KBM-7 (cell line): ENCODE measurements around the gene NSD2.
"Not testable (repeated sequence)": the region's sequence is repeated elsewhere in the genome, so short reads cannot be mapped to it uniquely, and the experiment has no call there.

Experiments used
- DNase-seq: peaks from one replicate; pipeline ENCODE4 v3.0.0-alpha.2; 2015
- in situ Hi-C: fragments of 300-500 bp; cut with MboI; formaldehyde crosslinking; loops from 2 replicates; pipeline ENCODE4 v1.14.3; 2020; ENCODE audit warnings: low sequenced_read_pairs, low pct_unique_long_range_greater_than_20kb, mixed read lengths

Gene NSD2

DNA sequence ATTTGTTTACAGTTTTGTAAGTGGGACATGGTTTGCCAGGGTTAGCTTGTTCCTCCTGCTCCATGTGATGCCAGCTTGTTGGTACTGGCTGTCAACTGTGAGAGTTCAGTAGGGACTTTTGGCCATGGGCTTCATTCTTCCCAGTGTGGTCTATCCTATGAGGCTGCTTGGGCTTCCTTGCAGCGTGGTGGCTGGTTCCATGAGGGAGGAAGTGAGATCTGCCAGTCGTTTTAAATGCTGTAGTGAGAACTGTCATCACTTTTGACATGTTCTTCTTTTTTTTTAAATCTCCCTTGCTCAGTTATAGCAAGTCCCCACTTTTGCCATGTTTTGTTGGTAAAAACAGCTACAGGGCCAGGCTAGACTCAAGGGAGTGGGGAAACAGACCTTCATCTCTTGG, 15.9 kb downstream of the NSD2 start:
- in situ Hi-C loops = no loop called here
- DNase-seq = peak; percentile 51

DNA sequence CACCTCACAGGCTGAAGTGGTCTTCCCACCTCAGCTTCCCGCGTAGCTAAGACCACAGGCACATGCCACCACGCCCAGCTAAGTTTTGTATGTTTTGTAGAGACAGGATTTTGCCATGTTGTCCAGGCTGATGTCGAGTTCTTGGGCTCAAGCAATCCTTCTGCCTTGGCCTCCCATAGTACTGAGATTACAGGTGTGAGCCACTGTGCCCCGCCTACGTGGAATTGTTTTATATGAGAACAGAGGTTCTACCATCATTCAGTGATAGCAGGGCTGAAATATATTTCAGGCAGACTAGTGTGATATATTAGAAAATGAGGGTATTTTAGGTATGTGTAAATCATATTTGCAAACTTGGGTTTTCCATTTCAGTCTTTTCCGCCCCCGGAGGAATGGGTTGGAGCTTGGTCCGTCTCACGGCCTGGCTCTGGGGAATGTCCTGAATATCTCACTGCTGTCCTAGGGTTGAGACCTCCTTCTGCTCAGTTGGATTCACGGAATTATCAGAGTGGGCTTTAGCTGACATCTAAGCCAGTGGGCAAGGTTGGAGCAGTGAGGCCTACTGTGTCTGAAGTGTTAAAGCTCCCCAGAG, 19.9 kb downstream of the NSD2 start:
- in situ Hi-C loops = no loop called here
- DNase-seq = no peak

DNA sequence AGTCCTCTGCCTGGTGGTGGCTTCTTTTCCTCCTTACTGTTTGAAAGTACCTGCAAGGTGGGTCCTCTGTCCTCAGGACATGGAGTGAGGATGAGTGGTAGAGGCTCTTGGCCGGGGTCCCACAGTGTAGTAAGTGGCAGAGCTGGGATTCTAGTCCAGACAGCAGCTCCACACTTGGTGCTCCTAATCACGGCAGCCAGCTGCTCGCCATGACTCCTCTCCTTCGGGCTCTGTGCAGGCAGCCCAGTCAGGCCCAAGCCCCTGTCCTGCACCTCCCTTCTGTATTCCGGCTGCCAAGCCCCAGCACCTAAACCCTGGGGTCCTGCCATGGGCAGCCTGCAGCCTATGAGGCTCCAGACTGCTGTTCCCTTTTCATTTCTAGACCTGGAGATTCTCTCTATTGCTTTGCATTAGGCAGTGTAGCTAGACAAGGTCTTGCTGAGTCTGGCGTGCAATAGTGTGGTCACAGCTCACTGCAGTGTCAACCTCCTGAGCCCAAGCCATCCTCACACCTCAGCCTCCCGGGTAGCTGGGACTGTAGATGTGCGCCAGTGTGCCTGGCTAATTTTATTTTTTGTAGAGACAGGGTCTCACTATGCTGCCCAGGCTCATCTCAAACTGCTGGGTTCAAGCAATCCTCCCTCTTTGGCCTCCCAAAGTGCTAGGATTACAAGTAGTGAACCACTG, 24.9 kb downstream of the NSD2 start:
- no peak for DNase-seq
- in situ Hi-C loops = no loop called here

DNA sequence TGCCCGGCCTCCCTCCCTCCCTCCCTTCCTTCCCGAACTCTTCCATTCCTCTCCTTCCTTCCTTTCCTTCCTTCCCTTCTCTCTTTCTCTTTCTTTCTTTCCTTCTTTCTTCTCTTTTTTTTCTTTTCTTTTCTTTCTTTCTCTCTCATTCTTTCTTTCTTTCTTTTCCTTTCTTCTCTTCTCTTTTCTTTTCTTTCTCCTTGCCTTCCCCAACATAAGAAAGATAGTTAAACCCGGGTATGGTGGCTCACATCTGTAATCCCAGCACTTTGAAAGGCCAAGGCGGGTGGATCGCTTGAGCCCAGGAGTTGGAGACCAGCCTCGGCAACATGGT, 25.4 kb downstream of the NSD2 start:
- in situ Hi-C loops = no loop called here
- DNase-seq = no peak

DNA sequence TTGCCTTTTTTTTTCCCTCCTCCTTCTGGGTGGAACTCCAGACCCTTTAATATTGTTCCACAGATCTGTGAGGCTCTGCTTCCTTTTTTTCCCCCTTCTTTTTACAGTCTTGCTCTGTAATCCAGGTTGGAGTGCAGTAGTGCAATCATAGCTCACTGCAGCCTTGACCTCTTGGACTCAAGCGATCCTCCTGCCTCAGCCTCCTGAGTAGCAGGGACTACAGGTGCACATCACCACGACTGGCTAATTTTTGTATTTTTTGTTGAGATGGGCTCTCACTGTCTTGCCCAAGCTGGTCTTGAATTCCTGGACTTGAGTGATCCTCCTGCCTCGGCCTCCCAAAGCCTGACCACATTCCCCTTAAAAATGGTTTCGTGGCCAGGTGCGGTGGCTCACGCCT, 26.8 kb downstream of the NSD2 start:
- no peak for DNase-seq
- in situ Hi-C loops = no loop called here

DNA sequence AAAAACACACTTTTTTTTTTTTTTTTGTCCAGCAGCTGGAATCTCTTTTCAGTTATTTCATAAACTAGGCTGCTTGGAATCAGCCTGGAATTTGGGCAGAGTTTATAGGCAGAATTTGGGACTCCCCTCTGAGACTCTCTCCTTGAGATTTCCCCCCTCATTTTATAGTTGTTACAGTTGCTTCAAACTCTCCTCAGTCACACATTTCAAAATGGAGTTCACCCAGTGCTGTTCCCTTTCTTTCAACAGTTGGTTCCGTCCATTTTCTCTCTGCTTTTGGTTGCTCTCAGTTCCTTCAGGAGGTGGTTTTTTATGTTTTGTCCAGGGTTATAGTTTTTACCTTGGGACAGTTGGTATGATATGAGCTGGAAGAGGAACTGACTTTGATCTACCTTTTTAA, 27.5 kb downstream of the NSD2 start:
- in situ Hi-C loops = no loop called here

DNA sequence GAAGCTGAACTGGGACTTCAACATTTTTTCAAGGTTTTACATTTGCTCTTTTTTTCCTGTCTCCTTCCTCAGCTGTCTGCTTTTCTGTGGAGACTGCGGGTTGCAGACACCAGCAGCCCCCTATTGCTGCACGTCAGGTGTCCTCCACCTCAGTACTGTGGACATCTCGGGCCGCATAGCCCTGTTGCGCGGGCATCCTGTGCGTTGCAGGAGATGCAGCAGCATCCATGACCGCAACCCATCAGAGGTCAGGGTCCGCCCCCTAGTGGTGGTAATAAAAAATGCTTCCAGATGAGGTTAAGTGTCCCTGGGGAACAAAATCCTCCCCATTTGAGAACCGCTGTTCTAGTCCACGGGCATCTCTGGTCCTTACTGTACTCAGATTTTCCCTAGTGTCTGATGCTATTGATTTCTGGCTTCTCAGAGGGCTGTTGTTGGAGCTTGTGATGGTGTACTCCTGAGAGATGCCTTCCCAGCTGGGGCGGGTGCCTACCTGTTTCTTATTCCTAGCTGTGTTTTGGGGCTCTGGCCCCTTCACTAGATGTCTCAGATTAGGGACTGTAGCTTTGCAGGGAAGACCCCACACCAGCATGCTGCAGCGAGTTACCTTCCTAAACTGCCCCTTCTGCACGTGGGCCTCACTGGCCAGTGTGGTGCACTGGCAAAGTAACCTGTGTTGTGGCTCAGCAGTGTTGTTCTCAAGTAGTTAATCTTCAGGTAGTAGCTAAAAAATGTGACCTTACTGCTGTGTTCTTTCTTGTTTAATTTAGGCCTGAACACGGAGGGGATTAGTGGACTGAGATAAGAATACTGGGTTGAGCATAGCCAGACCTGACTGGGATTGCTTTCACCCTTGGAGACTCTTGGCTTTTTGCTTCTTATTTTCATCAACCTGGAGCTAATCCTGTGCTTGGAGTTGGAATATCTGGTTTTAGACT, 28.2 kb downstream of the NSD2 start:
- peak; percentile 73 for DNase-seq
- in situ Hi-C loops = no loop called here

More for the DNA sequence above, 27.5 kb downstream of the NSD2 start:
- no peak for DNase-seq

DNA sequence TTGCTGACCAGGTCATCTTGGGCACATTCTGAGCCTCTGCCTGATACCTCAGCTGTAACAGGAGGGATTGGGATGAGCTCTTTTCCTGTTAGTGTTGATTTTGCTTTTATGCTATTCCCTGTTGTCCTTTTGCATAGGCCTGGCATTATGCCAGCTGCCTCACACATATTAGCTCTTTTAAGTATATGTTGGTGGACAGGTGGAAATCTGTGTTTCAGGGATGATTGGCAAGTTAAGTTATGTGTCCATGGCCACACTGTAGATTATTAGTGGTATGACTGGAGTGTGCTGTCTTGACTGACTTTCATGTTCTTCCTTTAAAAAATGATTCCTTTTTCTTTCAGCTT, 28.9 kb downstream of the NSD2 start:
- in situ Hi-C loops = no loop called here
- no peak for DNase-seq

DNA sequence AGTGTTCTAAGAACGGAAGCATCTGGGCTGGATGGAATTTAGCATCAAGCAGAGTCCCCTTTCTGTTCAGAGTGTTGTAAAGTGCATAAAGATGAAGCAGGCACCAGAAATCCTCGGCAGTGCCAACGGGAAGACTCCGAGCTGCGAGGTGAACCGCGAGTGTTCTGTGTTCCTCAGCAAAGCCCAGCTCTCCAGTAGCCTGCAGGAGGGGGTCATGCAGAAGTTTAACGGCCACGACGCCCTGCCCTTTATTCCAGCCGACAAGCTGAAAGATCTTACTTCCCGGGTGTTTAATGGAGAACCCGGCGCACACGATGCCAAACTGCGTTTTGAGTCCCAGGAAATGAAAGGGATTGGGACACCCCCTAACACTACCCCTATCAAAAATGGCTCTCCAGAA, 29.4 kb downstream of the NSD2 start:
- DNase-seq = no peak
- in situ Hi-C loops = no loop called here

DNA sequence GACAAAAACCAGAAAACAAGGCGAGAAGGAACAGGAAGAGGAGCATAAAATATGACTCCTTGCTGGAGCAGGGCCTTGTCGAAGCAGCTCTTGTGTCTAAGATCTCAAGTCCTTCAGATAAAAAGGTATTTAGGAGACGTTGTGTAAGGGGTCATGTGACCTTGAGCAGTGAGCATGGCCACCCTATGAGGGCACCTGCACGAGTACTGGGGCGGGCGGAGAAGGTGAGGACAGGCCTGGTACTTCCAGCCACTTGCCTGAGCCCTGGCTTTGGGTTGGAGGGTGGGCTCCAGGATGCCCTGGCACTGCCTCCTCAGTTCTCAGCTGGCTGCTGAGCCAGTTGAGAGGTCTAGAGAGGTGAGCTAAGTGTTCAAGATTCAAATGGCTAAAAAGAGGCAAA, 29.9 kb downstream of the NSD2 start:
- in situ Hi-C loops = no loop called here

DNA sequence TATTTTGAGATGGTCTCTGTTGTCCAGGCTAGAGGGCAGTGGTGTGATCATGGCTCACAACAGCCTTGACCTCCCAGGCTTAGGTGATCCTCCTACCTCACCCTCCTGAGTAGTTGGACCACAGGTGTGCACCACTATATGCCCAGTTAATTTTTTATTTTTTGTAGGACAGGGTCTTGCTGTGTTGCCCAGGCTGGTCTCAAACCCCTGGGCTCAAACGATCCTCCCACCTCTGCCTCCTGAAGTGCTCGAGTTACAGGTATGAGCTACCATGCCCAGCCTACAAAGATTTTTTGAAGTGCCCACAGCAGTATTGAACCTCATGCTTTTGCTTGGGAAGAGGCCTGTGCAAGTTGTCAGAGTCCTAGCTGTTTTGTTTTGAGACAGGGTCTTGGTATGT, 31.1 kb downstream of the NSD2 start:
- DNase-seq = no peak
- in situ Hi-C loops = no loop called here

More for the DNA sequence above, 29.9 kb downstream of the NSD2 start:
- no peak for DNase-seq

DNA sequence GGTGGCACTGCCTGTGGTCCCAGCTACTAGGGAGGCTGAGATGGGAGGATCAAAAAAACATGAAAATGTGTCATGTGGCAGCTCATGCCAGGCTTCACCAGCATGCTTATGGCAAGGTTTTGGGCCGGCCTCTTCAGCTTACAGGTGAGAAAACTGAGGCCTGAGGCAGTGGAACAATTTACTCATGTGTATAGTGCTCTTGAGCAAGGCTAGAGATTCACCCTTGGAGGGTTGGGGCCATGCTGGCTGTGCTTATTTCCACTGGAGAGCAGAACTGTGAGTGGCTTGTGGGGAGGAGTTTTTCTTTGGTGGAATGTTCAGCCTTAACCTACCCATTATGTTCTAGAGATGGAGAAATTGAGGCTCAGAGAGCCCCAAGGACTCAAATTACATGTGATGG, 31.8 kb downstream of the NSD2 start:
- DNase-seq = no peak
- in situ Hi-C loops = no loop called here

DNA sequence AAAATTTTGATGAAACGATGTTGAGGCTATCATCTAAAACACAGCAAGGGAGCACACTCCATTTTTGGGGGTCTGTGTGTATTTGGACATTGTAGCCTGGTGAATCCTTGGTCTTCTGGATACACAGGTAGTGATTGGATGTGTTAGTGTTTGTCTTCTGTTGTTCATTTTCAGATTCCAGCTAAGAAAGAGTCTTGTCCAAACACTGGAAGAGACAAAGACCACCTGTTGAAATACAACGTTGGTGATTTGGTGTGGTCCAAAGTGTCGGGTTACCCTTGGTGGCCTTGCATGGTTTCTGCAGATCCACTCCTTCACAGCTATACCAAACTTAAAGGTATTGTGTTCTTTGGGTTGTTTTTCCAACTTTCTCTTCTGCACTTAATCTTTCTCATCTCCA, 32.8 kb downstream of the NSD2 start:
- in situ Hi-C loops = no loop called here
- no peak for DNase-seq

DNA sequence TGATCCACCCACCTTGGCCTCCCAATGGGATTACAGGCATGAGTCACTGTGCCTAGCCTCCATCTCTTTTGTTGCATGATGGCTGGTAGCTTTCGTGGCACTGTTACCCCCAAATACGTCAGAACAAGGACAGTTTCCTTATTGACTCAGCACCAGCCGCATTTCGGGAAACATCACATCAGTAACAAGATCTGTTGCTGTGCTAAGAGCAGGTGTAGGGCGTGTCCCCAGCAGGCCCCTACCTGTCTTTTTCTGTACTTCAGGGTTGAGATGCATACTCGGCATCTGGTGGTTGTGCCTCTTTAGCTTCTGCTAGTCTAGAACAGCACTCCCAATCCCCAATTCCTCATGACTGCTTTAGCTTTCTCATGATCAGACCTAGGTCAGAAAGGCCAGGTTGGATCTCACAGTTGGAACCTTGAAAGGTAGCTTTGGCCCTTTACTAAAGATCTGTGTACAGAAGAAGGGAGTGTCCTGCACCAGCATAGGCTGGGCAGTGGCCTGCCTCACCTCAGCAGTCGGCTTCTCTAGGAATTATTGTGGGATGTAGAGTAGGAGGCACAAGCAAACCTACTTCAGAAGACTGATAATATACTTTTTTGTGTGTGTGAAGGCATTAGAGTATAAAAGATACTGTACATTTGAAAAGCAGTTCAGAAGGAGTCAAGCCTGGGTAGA, 36.8 kb downstream of the NSD2 start:
- in situ Hi-C loops = no loop called here
- DNase-seq = no peak

DNA sequence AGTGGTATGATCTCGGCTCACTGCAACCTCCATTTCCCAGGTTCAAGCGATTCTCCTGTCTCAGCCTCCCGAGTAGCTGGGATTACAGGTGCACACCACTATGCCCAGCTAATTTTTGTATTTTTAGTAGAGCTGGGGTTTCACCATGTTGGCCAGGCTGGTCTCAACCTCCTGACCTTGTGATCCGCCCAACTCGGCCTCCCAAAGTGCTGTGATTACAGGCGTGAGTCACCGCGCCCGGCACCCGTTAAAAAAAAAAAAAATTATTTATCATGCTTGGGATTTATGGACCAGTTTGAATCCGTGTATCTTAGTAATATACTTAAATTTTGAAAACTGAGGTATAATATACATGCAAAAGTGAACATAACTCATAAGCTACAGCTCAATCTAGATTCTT, 38.5 kb downstream of the NSD2 start:
- DNase-seq, in situ Hi-C loops: not testable (repeated sequence)

DNA sequence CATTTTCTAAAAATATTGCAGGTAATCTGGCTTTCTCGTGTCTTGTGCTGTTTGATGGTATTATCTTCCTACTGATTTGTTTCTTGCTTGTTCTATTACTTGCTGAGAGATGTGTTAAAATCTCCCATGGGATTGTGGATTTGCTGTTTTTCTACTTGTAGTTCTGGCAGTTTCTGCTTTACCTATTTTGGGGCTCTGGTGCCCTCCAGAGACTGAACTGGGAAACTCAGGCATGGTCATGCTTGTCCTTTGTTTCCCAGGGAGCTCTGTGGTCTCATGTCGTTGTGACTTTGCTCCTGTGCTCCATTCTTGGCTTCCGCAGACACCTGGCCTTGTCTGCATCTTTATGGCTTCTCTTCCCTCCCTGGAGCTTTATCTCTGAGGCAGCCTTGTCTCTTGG, 39.5 kb downstream of the NSD2 start:
- DNase-seq = peak; percentile 58
- in situ Hi-C loops = no loop called here

DNA sequence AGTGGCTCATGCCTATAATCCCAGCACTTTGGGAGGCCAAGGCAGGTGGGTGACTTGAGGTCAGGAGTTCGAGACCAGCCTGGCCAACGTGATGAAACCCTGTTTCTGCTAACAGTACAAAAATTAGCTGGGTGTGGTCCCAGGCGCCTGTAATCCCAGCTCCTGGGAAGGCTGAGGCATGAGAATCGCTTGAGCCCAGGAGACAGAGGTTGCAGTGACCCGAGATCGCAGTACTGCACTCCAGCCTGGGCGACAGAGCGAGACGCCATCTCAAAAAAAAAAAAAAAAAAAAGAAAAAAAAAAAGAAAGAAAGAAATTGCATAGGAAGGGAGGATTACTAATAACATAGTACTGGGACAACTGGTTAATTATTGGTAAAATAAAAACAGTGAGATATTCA, 40.1 kb downstream of the NSD2 start:
- DNase-seq, in situ Hi-C loops: not testable (repeated sequence)

DNA sequence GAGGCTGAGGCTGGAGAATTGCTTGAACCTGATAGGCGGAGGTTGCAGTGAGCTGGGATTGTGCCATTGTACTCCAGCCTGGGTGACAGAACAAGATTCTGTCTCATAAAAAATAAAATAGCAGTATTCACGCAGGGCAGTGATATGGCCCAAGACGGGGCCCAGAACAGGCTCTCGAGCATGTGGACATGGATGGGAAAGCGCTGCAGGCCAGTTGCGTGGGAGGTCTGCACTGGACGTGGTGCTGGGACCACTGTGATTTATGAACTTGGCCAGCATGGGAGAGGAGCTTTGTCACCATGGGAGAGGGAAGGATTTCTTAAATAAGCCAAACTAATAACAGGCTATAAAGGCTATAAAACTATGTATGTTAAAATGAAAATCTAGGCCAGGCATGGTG, 51.6 kb downstream of the NSD2 start:
- in situ Hi-C loops = no loop called here
- no peak for DNase-seq

DNA sequence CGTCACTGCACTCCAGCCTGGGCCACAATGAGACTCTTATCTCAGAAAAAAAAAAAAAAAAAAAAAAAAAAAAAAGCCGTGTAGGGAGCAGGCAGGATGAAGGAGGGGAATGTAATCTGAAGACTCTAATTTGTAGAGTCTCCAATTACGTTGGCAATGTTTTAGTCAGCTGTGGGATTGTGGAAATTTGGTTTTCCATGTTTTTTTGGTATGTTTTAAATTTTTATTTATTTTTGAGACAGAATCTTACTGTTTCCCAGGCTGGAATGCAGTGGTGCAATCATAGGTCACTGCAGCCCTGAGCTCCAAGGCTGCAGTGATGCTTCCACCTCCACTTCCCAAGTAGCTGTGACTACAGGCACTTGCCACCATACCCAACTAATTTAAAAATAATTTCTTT, 56.5 kb downstream of the NSD2 start:
- no peak for DNase-seq
- in situ Hi-C loops = no loop called here
